ENCODE results near the gene STK32B. TPM values are rescaled to one million over a fixed set of nuclear protein-coding genes. Genes with fewer than 3 reads are reported as not detected.

STK32B gene
- total and polyA plus RNA-seq, 2 of the 4 experiments (the other 2 are of a cell fraction), result 5.5 to 6.3 TPM

DNA sequence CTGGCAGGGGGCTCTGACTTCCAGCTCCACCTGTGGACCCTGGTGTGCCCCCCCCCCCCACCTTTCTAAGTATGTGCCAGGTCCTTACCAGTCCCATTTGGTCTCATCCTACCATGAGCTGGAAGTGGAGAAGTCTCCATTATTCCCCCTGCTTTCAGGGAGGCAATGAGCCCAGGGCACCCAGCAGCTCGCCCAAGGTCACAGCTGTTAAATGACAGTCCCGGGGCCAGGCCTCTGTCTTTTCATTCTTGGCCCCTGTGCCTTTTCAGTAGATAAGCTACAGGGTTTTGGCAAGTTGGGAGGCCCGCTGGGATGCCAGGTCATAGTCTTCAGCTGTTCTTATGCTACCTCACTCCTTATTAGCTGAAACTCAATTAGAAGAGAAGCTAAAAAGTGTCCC is 408.0 kb downstream of the STK32B start:
- DNase-seq (no peak), ATAC-seq (ENCODE audit: low read depth) (no peak)
- BruUV-seq (replicated peaks), result no TSS peak
- Histone ChIP-seq H3K9me1 (ENCODE audit: insufficient read depth, low read length) (no peaks in the 10 kb centered on the region), H3K14ac (replicated peaks; ENCODE audit: low read depth, low read length) (no peak overlapping the region), H3K79me1 (ENCODE audit: low read depth in 1 of 2, low read length in 2 of 2) (no peaks in the 10 kb centered on the region), H3K27ac (ENCODE audit: insufficient read depth, low read length) (no peak overlapping the region), H2BK20ac (ENCODE audit: low read depth, low read length) (no peak overlapping the region), H2AK5ac (ENCODE audit: low read depth, low read length) (no peak overlapping the region), H3K4me2 (ENCODE audit: low read depth, low read length) (no peak overlapping the region), H4K5ac (ENCODE audit: low read depth, low read length) (no peak overlapping the region), H3K18ac (ENCODE audit: low read depth, low read length) (no peak overlapping the region), H4K20me1 (ENCODE audit: insufficient read depth, low read length) (no peaks in the 10 kb centered on the region), H3K9me3 (ENCODE audit: control insufficient read depth, insufficient read depth, low read length) (no peaks in the 10 kb centered on the region), H3K56ac (ENCODE audit: extremely low read depth, insufficient read depth, low read length) (no peak overlapping the region), H2BK15ac (ENCODE audit: low read depth, low read length) (no peak overlapping the region), H2AK9ac (replicated peaks; ENCODE audit: low read depth, low read length, poor library complexity) (no peak overlapping the region), H3K4me3 (ENCODE audit: insufficient read depth, low read depth, low read length) (no peak overlapping the region), H2BK5ac (ENCODE audit: low read depth, low read length, poor library complexity, severe bottlenecking) (no peak overlapping the region), H2AFZ (replicated peaks; ENCODE audit: low read length, poor library complexity) (no peak overlapping the region), H3K27me3 (ENCODE audit: control insufficient read depth, insufficient read depth, low read length) (no peaks in the 10 kb centered on the region), H3K36me3 (ENCODE audit: control insufficient read depth, insufficient read depth, low read length) (no peaks in the 10 kb centered on the region), H3K9ac (ENCODE audit: low read depth, low read length) (no peak overlapping the region), H3K23ac (ENCODE audit: low read depth, low read length) (no peak overlapping the region), H2BK120ac (ENCODE audit: low read depth, low read length) (no peak overlapping the region), H3K4ac (ENCODE audit: low read depth, low read length) (no peak overlapping the region), H3K4me1 (ENCODE audit: control insufficient read depth, insufficient read depth, low read length) (no peaks in the 10 kb centered on the region), H4K91ac (ENCODE audit: insufficient read depth, low read depth, low read length) (no peak overlapping the region), H4K8ac (ENCODE audit: low read depth in 2 of 2, low read length in 2 of 2) (no peak overlapping the region)
- TF ChIP-seq POLR2A (IDR thresholded peaks at IDR 0.05; ENCODE audit: low read depth, low read length) (no peak), BHLHE40 (IDR thresholded peaks at IDR 0.05; ENCODE audit: low read depth, low read length) (no peak), RFX5 (IDR thresholded peaks at IDR 0.05; ENCODE audit: low read depth, low read length) (no peak)
- TF ChIP-seq, protein P1, sequence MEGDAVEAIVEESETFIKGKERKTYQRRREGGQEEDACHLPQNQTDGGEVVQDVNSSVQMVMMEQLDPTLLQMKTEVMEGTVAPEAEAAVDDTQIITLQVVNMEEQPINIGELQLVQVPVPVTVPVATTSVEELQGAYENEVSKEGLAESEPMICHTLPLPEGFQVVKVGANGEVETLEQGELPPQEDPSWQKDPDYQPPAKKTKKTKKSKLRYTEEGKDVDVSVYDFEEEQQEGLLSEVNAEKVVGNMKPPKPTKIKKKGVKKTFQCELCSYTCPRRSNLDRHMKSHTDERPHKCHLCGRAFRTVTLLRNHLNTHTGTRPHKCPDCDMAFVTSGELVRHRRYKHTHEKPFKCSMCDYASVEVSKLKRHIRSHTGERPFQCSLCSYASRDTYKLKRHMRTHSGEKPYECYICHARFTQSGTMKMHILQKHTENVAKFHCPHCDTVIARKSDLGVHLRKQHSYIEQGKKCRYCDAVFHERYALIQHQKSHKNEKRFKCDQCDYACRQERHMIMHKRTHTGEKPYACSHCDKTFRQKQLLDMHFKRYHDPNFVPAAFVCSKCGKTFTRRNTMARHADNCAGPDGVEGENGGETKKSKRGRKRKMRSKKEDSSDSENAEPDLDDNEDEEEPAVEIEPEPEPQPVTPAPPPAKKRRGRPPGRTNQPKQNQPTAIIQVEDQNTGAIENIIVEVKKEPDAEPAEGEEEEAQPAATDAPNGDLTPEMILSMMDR (conservative IDR thresholded peaks at IDR 0.05; ENCODE audit: low read depth, low read length), result no peak
- TF ChIP-seq, protein P2, sequence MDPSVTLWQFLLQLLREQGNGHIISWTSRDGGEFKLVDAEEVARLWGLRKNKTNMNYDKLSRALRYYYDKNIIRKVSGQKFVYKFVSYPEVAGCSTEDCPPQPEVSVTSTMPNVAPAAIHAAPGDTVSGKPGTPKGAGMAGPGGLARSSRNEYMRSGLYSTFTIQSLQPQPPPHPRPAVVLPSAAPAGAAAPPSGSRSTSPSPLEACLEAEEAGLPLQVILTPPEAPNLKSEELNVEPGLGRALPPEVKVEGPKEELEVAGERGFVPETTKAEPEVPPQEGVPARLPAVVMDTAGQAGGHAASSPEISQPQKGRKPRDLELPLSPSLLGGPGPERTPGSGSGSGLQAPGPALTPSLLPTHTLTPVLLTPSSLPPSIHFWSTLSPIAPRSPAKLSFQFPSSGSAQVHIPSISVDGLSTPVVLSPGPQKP (IDR thresholded peaks at IDR 0.05; ENCODE audit: borderline replicate concordance, low read depth, low read length), result no peak
- in situ Hi-C loops (cut with MboI; ENCODE audit: low sequenced_read_pairs), result loop anchor here (10.0 kb wide), 1 partner anchor 464 kb away; no protein-coding TSS in a partner anchor
- dilution Hi-C loops (cut with HindIII; ENCODE audit: low sequenced_read_pairs, unreplicated experiment), result no loop called here
- intact Hi-C loops (cut with micrococcal nuclease), result loop anchor here (1.0 kb wide), 1 partner anchor 464 kb away; no protein-coding TSS in a partner anchor
- CTCF ChIA-PET, result interaction anchor here (0.9 to 1.0 kb wide), 2 partner anchors 408 to 462 kb away, joined by 3 read pairs; partner anchors contain the start of gene STK32B
- POLR2A ChIA-PET (ENCODE audit: unreplicated experiment), result interaction anchor here (0.6 kb wide), 1 partner anchor 26 kb away, joined by 3 read pairs; no protein-coding TSS in a partner anchor
- no CpG with 5 or more reads among the region's 3 CpGs for WGBS, 2 experiments (ENCODE audit: extremely low coverage in 2 of 2, insufficient read length in 1 of 2)
